ENCODE results near the gene UPF2. TPM values are rescaled to one million over a fixed set of nuclear protein-coding genes. Genes with fewer than 3 reads are reported as not detected.

UPF2 gene
- total RNA-seq, 6 experiments from 2014 or later: 8.7 to 12.6 (median 9.8) TPM

DNA sequence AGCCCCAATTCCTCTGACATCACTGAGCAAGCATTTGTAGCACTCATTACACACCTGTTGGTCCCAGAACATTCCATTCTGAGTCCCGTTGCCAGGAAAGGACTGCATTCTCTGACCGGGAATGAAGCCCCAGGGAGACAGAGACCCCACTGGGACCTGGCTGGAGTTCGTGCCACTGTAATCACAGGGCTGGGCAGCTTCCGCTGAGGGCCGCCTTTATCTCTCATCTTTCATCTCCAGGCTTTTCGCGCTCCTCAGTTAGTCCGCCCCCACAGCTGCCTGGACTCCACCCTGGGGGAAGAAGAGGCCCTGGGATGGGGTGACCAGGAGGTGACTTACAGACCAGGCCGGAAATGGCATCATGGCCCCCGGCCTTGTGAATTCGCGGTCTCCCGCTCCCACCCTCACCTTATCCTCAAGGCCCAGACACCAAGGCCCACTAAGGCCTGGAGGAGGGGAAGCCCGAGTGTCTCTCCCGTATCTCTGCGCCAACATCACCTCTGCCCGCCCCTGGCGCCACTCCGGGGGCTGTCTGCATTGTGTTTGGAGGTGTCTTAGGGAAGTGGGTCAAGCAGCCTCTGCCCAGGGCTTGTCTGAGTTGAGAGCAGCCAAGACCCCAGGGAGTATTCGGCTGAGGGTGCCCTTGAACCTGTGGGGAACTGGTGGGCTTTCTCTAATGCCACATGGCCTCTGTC, 144.1 kb downstream of the UPF2 start:
- peak; percentile 80 to 89 (median 82) for ATAC-seq

DNA sequence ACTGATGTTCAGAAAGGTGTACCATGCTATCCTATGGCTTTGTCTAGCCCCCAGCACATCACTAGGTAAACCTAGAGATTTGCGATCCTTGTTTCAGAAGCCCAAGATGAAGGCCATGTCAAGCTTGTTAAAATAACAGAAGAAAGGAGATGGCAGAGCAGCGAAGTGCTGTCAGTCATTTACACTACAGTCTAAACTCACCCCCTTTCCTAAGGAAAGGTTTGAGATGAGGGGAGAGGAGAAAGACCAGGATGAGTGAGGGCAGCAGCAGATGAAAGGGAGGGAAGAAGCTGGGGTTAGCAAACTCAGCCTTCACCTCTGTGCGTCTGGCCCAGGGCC, 144.6 kb downstream of the UPF2 start:
- H3K27ac ChIP-seq: peak overlapping the region; percentile 75 to 91 (median 76)
- intact Hi-C loops (cut with DNase I): no loop called here
- no peak overlapping the region for H3K4me3 ChIP-seq
- no peaks in the 10 kb centered on the region for H3K36me3 ChIP-seq
- TF ChIP-seq, protein P1, sequence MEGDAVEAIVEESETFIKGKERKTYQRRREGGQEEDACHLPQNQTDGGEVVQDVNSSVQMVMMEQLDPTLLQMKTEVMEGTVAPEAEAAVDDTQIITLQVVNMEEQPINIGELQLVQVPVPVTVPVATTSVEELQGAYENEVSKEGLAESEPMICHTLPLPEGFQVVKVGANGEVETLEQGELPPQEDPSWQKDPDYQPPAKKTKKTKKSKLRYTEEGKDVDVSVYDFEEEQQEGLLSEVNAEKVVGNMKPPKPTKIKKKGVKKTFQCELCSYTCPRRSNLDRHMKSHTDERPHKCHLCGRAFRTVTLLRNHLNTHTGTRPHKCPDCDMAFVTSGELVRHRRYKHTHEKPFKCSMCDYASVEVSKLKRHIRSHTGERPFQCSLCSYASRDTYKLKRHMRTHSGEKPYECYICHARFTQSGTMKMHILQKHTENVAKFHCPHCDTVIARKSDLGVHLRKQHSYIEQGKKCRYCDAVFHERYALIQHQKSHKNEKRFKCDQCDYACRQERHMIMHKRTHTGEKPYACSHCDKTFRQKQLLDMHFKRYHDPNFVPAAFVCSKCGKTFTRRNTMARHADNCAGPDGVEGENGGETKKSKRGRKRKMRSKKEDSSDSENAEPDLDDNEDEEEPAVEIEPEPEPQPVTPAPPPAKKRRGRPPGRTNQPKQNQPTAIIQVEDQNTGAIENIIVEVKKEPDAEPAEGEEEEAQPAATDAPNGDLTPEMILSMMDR (IDR thresholded peaks at IDR 0.05): no peak
- peak; percentile 15 for TF ChIP-seq POLR2A (IDR thresholded peaks at IDR 0.05)
- WGBS (ENCODE audit: insufficient coverage, low coverage, low lambda C conversion rate, missing lambda C conversion rate): 59% methylated on average over 3 of the region's 3 CpGs
- H3K4me1 ChIP-seq: peaks cover 0 to 35% (median 15%) of the 10 kb centered on the region in 4 donors
- DNase-seq (no peak), ATAC-seq (no peak)
- no peaks in the 10 kb centered on the region for H3K27me3 ChIP-seq
- no peaks in the 10 kb centered on the region for H3K9me3 ChIP-seq

More for the DNA sequence above, 144.1 kb downstream of the UPF2 start:
- peak overlapping the region; percentile 76 to 91 (median 82) for H3K27ac ChIP-seq
- DNase-seq: peak; percentile 85 to 93 (median 90)
- no peaks in the 10 kb centered on the region for H3K9me3 ChIP-seq
- WGBS (ENCODE audit: insufficient coverage, low coverage, low lambda C conversion rate, missing lambda C conversion rate): 60% methylated on average over 1 of the region's 20 CpGs
- H3K36me3 ChIP-seq: no peaks in the 10 kb centered on the region
- no peaks in the 10 kb centered on the region for H3K27me3 ChIP-seq
- H3K4me1 ChIP-seq: peaks cover 0 to 35% (median 15%) of the 10 kb centered on the region in 4 donors
- intact Hi-C loops (cut with DNase I): no loop called here
- TF ChIP-seq, protein P1 (IDR thresholded peaks at IDR 0.05): no peak
- TF ChIP-seq POLR2A (IDR thresholded peaks at IDR 0.05): no peak
- no peak overlapping the region for H3K4me3 ChIP-seq

DNA sequence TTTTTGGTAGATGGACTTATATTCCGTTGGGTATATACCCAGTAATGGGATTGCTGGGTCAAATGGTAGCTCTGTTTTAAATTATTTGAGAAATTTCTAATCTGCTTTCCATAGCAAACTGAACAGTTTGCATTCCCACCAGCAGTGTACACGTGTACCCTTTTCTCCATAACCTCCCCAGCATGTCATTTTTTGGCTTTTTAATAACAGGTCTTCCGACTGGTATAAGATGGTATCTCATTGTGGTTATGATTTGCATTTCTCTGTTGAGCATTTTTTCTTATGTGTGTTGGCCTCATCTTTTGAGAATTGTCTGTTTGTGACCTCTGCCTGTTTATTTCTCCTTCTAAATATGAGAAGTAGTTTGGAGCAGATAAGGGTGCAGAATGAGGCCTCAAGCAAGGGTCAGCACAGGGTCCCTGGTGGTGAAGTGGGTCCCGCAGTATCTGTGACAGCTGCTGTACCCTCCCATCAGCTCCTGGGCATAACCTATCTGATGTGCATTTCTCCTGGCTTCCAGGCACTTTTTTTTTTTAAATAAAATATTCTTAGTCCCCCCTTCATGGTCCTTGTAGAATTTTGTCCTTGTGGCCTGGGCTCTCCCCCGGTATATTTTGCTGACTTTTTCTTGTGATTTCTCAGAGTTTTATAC, 145.9 kb downstream of the UPF2 start:
- ATAC-seq (no peak), DNase-seq (no peak)
- no peaks in the 10 kb centered on the region for H3K9me3 ChIP-seq
- 67% methylated on average over 4 of the region's 5 CpGs for WGBS (ENCODE audit: insufficient coverage, low coverage, low lambda C conversion rate, missing lambda C conversion rate)
- H3K4me1 ChIP-seq: peaks cover 0 to 31% (median 12%) of the 10 kb centered on the region in 4 donors
- no peaks in the 10 kb centered on the region for H3K36me3 ChIP-seq
- H3K27ac ChIP-seq: peak overlapping the region; percentile 75 to 91 (median 76)
- no peaks in the 10 kb centered on the region for H3K27me3 ChIP-seq
- intact Hi-C loops (cut with DNase I): no loop called here
- no peak overlapping the region for H3K4me3 ChIP-seq
- TF ChIP-seq POLR2A (IDR thresholded peaks at IDR 0.05): no peak
- TF ChIP-seq, protein P1 (IDR thresholded peaks at IDR 0.05): no peak

DNA sequence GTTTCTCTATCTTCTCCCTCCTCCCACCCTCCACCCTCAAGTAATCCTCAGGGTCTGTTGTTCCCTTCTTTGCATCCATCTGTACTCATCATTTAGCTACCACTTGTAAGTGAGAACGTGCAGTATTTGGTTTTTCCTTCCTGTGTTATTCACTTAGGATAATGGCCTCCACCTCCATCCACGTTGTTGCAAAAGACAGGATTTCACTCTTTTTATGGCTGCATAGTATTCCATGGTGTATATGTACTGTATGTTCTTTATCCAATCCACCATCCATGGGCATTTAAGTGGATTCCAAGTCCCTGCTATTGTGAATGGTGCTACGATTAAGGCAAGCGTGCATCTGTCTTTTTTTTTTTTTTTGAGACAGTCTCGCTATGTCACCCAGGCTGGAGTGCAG, 147.0 kb downstream of the UPF2 start:
- WGBS (ENCODE audit: insufficient coverage, low coverage, low lambda C conversion rate, missing lambda C conversion rate): 89% methylated on average over 5 of the region's 5 CpGs
- ATAC-seq (no peak), DNase-seq (no peak)
- no peak overlapping the region for H3K4me3 ChIP-seq
- no peaks in the 10 kb centered on the region for H3K27me3 ChIP-seq
- H3K4me1 ChIP-seq: peaks cover 0 to 23% (median 7%) of the 10 kb centered on the region in 4 donors
- H3K27ac ChIP-seq: no peak overlapping the region
- intact Hi-C loops (cut with DNase I): no loop called here
- no peaks in the 10 kb centered on the region for H3K9me3 ChIP-seq
- TF ChIP-seq POLR2A (IDR thresholded peaks at IDR 0.05): no peak
- TF ChIP-seq, protein P1 (IDR thresholded peaks at IDR 0.05): no peak
- H3K36me3 ChIP-seq: no peaks in the 10 kb centered on the region
